Mesothelial cell of epicardium (in vitro differentiated cells): Measurements from ENCODE around the gene FXYD4. TPM values are rescaled to one million over a fixed set of nuclear protein-coding genes. Genes with fewer than 3 reads are reported as not detected.
A peak's percentile ranks its signal among the peaks of the same experiment; 100 is the strongest.

Experiments used
- DNase-seq, 2 experiments: peaks; one replicate each; pipeline ENCODE4 v3.0.0; 2021; ENCODE audit warnings: low spot score in 2 of 2; ENCODE audit not compliant: unreplicated experiment in 2 of 2
- H3K27ac Mint-ChIP-seq: 2 replicates; pipeline ENCODE4 v1.8.0; 2021; ENCODE audit warnings: mixed read lengths
- H3K27me3 Mint-ChIP-seq: 2 replicates; pipeline ENCODE4 v1.8.0; 2021; ENCODE audit warnings: low read depth, mixed read lengths
- H3K36me3 Mint-ChIP-seq: 2 replicates; pipeline ENCODE4 v1.8.0; 2021; ENCODE audit warnings: mixed read lengths
- H3K4me1 Mint-ChIP-seq: 2 replicates; pipeline ENCODE4 v1.8.0; 2021; ENCODE audit warnings: mixed read lengths
- H3K4me3 Mint-ChIP-seq: 2 replicates; pipeline ENCODE4 v1.8.0; 2021; ENCODE audit warnings: mild to moderate bottlenecking, moderate library complexity, mixed read lengths
- H3K9me3 Mint-ChIP-seq: 2 replicates; pipeline ENCODE4 v1.8.0; 2021; ENCODE audit warnings: mixed read lengths
- CTCF ChIP-seq: fragments of 200-600 bp; sonication (generic); IDR thresholded peaks from one replicate; pipeline ENCODE4 v1.5.0; 2021; ENCODE audit warnings: antibody characterized with exemption; ENCODE audit not compliant: unreplicated experiment
- total RNA-seq: library from RNA; stranded (reverse); gene quantifications from 3 replicates; pipeline ENCODE4 v1.2.1, GENCODE V29; 2021

The FXYD4 gene
- total RNA-seq, 1 donor from 2014 or later = not detected

DNA sequence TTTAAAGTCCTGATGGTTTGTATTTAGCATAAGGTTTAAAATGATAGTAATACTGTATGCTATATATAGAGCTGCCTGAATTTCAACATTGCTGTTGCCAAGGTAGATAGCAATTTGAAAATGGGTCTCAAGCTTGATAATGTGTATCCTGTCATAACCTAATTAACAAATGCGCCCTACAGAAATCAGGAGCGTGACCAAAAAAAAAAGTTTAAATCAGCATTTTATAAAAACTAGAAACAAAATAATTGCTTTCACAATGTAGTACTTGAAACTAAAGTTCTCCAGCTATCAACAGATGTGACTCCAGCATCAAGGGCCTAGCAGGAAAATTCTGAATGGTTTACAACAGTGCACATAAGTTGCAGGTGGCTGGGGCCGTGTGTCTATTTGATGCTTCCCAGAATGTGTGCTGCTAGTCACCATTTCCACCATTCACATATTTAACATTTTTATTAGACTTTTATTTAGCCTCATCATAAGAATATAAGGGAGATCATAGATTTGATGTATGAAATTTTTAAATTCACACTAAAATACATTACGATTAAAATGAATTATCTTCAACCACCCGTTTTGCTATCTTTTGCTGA is 14.1 kb downstream of the FXYD4 start:
- Mint-ChIP-seq H3K36me3 (peaks cover 33% of the 10 kb centered on the region), H3K27ac (no peak overlapping the region), H3K27me3 (no peaks in the 10 kb centered on the region)

GRCh38 chr10:43386549-43386948 is 15.1 kb downstream of the FXYD4 start:
- H3K9me3 Mint-ChIP-seq = no peaks in the 10 kb centered on the region

More for the DNA sequence above, 14.1 kb downstream of the FXYD4 start:
- no peaks in the 10 kb centered on the region for H3K9me3 Mint-ChIP-seq
- peaks cover 10% of the 10 kb centered on the region for H3K4me1 Mint-ChIP-seq
- no peak for DNase-seq
- no peak for TF ChIP-seq CTCF
- H3K4me3 Mint-ChIP-seq = no peak overlapping the region

DNA sequence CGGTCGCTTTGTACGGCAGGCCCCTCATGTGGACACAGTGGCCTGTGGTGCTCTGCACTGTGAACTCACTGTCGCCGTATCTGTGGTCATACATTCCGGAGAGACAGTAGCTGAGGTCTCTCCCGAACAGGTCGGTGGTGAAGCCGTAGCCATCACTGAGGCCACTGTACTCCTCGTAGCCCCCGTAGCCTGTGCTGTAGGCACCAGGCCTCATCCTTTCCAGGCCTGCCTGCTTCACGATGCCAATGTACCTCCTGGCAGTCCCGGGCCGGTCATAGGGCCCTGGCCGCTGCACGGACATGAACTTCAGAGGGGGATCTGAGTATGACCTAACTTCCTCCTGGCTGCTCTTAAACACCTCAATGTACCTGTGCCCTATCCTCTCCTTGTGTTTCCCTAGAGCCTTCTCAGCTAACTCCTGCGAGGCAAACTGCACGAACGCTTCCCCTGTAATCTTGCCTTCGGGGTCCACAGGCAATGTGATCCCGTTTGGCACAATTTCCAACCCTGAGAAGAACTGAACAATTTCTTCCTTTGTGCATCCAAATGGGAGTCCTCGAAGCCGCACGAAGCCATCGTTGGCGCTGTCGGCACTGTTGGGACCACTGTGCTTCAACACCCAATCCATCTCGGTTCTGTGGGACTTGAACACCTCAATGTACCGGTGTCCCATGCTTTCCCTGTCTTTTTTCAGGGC is 15.7 kb downstream of the FXYD4 start:
- Mint-ChIP-seq H3K4me1 (peaks cover 16% of the 10 kb centered on the region), H3K36me3 (peaks cover 38% of the 10 kb centered on the region), H3K27me3 (no peaks in the 10 kb centered on the region), H3K27ac (no peak overlapping the region), H3K9me3 (no peaks in the 10 kb centered on the region), H3K4me3 (no peak overlapping the region)
- TF ChIP-seq CTCF = no peak
- no peak for DNase-seq

More at GRCh38 chr10:43386549-43386948, 15.1 kb downstream of the FXYD4 start:
- DNase-seq = no peak
- no peak overlapping the region for H3K4me3 Mint-ChIP-seq
- peaks cover 35% of the 10 kb centered on the region for H3K36me3 Mint-ChIP-seq
- no peaks in the 10 kb centered on the region for H3K27me3 Mint-ChIP-seq
- TF ChIP-seq CTCF = no peak
- peaks cover 14% of the 10 kb centered on the region for H3K4me1 Mint-ChIP-seq
- no peak overlapping the region for H3K27ac Mint-ChIP-seq

DNA sequence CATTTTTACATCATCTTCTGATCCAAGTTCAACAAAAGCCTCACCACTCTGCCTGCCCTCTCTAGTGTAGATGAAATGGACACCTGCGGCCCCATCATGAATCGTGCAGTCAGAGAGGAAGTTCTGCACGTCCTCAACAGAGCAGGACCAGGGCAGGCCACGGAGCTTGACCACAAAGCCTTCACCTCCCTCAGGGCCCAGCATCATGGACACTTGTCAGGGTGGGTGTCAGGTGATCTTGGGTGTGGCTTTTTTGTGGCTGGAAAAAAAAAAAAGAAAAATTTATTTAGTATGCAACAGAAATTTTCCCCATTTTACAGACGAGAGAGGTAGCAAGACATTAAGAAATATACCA is 16.2 kb downstream of the FXYD4 start:
- Mint-ChIP-seq H3K27me3 (no peaks in the 10 kb centered on the region), H3K4me3 (no peak overlapping the region), H3K9me3 (no peaks in the 10 kb centered on the region), H3K4me1 (peaks cover 16% of the 10 kb centered on the region), H3K27ac (no peak overlapping the region), H3K36me3 (peaks cover 42% of the 10 kb centered on the region)
- TF ChIP-seq CTCF = no peak
- no peak for DNase-seq

GRCh38 chr10:43389867-43390266 is 18.4 kb downstream of the FXYD4 start:
- Mint-ChIP-seq H3K36me3 (peaks cover 50% of the 10 kb centered on the region), H3K27me3 (no peaks in the 10 kb centered on the region), H3K9me3 (no peaks in the 10 kb centered on the region), H3K27ac (peak overlapping the region; percentile 19), H3K4me3 (no peak overlapping the region), H3K4me1 (peaks cover 24% of the 10 kb centered on the region)
- no peak for DNase-seq
- no peak for TF ChIP-seq CTCF
